GM12872 (cell line): Measurements from ENCODE around the gene MAML2.

Source experiments
- CTCF ChIP-seq: IDR thresholded peaks from 3 replicates; pipeline ENCODE4 v1.5.1; 2011; ENCODE audit warnings: low read depth, mild to moderate bottlenecking, low read length, moderate library complexity; ENCODE audit not compliant: insufficient read depth

The MAML2 gene

DNA sequence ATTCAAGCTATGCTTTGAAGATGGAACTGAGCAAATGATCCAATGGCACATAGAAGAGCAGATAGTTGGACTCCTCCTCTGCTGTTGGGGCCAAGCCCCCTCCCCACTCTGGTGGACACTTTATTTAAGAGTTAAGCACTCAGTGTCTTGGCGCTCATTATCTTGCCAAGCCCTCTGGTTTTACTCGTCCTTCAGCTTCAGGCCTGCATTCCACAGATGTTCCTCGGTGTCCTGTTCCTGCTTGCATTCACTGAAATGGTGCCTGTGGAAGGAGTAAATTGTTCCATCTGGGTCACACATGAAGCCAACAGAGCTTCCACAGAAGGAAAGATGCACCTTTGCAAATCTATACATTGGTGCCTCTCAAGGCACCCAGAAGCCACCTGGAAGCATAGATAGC is 26.1 kb downstream of the MAML2 start:
- no peak for TF ChIP-seq CTCF

DNA sequence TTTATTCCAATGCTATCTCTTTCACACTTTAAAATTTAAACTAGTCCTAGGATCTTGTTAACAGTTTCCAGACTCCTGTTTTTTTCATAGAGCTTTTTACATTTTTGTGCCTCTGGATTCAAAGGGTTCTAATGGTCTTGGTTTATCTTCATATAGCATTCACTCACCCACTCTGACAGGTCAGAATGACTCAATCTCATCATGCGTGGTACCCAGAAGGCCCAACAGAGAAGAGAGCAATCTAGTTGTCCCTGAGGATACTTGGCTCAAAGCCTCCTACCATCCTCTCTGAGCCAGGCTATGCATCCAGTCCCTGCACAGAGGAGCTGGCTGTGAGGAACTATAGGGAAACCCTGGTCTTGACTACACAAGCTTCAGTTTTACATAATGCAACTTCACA is 27.5 kb downstream of the MAML2 start:
- no peak for TF ChIP-seq CTCF

DNA sequence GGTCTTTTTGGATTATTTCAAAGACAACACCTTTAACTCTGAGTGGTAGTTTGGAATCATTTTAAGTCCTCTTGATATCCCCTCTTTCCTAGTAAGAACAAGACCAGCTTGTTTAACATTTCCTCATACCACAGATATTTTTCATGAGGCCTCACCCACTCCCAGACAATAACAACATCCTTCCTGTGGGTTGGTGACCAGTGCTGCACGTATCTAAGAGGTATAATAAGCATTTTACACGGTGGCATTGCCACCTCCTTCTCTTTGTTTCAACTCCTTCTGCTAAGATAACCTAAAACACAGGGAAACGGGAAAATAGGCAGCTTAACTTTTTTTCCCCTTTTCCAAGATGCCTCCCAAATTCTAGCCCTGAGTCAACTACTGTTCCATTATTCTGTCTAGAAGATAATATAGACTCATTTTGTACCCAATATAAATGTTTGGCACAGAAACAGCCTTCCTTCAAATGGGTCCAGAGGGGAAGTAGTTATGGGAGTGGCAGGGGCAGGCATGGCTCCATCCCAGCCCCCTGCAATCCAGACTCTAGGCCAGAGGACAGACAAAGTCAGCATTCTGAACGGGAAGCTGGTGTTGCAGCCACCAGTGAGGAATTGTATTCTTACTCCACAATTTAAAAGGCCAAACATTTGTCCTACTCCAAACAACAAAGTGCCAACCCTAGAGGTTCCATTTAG is 28.5 kb downstream of the MAML2 start:
- no peak for TF ChIP-seq CTCF

GRCh38 chr11:96313163-96313562 is 29.8 kb downstream of the MAML2 start:
- TF ChIP-seq CTCF: no peak

DNA sequence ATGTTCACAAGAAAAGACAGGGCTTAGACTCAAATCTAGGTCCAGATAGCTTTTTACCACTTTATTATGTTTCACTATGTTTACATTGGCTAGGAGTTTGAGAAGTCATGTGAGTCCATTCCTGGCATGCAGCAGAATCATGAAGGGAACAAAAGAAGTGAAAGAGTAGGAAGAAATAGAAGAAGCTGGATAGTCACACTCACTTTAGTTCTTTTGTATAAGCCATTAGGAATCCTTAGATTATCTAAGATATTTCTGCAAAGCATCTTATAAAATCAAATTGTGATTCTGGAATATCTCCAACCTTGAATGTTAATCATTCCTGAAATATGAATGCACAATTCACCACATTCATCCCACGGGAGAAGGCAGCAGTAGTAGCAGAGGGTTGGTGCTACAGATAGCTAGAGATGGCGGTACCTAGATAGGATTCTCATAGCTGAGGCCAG is 31.9 kb downstream of the MAML2 start:
- TF ChIP-seq CTCF: no peak

DNA sequence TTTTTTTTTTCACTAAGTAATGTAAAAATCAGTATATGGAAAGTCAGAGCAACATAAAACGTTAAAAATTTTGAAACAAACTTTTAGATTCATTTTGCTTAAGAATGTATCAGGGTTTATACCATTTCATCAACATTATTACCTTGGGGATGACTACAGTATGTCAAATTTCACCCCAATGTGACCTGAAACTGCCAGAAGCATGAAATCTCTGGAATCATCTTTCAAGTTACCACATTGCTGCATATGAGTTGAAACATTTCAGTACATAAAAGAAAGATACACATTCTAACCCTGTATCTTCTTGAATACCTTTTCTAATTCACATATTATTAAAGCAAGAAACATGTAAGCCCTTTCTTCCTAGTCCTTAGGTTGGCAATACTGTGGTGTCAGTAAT is 32.8 kb downstream of the MAML2 start:
- TF ChIP-seq CTCF: no peak

DNA sequence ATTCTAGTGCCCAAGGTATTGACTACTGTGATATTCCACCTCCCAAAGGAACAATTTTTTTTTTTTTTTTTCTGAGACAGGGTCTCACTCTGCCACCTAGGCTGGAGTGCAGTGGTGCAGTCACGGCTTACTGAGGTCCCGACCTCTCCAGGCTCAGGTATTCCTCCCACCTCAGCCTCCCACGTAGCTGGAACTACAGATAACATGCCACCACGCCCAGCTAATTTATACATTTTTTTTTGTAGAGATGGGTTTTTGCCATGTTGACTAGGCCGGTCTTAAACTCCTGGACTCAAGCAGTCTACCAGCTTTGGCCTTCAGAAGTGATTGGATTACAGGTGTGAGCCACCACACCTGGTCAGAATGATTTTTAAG is 33.4 kb downstream of the MAML2 start:
- no peak for TF ChIP-seq CTCF
